ENCODE data around the gene NAV2. TPM values are rescaled to one million over a fixed set of nuclear protein-coding genes. Genes with fewer than 3 reads are reported as not detected.

The NAV2 gene
- polyA plus RNA-seq, 1 donor: 8.1 TPM

GRCh38 chr11:19844806-19845205 lies 132.2 kb downstream of the NAV2 start:
- Histone ChIP-seq H3K27me3 (ENCODE audit: control insufficient read depth, insufficient read depth, low read length) (no peaks in the 10 kb centered on the region), H3K36me3 (ENCODE audit: control insufficient read depth, insufficient read depth, low read length) (no peaks in the 10 kb centered on the region), H3K27ac (ENCODE audit: low read length) (no peak overlapping the region), H3K4me1 (ENCODE audit: control insufficient read depth, insufficient read depth, low read length) (no peaks in the 10 kb centered on the region), H3K9me3 (ENCODE audit: control insufficient read depth, low read depth, low read length) (no peaks in the 10 kb centered on the region), H3K4me3 (ENCODE audit: low read length) (no peak overlapping the region)
- no peak for DNase-seq
- WGBS (ENCODE audit: insufficient coverage, low lambda C conversion rate): no CpG with 5 or more reads among the region's 2 CpGs

GRCh38 chr11:19845626-19846025 lies 133.0 kb downstream of the NAV2 start:
- Histone ChIP-seq H3K9me3 (ENCODE audit: control insufficient read depth, low read depth, low read length) (no peaks in the 10 kb centered on the region), H3K27me3 (ENCODE audit: control insufficient read depth, insufficient read depth, low read length) (no peaks in the 10 kb centered on the region), H3K27ac (ENCODE audit: low read length) (no peak overlapping the region), H3K4me1 (ENCODE audit: control insufficient read depth, insufficient read depth, low read length) (no peaks in the 10 kb centered on the region), H3K4me3 (ENCODE audit: low read length) (no peak overlapping the region), H3K36me3 (ENCODE audit: control insufficient read depth, insufficient read depth, low read length) (no peaks in the 10 kb centered on the region)
- DNase-seq: peak in 1 of 2 donors; percentile 61

DNA sequence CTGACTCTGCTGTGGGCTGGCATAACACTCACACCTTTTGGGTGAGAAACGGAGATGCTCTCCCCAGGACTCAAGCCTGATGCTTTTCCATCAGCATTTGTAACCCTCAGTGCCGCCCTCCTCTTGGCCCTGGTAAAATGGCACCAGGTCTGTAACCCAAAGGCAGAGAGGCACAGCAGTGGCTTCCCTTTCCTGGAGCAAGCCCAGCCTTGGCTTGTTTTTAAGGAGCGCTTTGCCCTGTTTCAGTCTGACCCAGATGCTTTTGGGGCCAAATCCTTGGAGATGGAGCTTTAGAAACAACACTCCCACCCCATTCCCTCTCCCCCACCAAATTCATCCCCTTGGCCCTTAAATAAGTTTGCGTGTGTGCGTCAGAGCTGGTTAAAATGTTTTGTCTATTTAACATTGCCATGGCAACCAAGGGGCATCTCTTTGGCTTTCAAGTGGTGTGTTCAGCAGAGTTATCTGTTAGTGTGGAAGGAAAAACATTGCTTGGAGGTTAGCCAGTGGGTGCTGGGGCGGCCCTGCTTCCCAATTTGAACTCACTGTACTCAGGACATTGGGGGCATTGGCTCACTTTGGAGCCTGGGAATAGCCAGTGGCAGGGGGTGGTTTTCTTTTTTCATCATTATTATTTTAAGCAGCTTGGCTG lies 134.1 kb downstream of the NAV2 start:
- no CpG with 5 or more reads among the region's 6 CpGs for WGBS (ENCODE audit: insufficient coverage, low lambda C conversion rate)
- peak; percentile 18 to 41 for DNase-seq
- no peaks in the 10 kb centered on the region for H3K27me3 ChIP-seq (ENCODE audit: control insufficient read depth, insufficient read depth, low read length)
- no peaks in the 10 kb centered on the region for H3K36me3 ChIP-seq (ENCODE audit: control insufficient read depth, insufficient read depth, low read length)
- no peak overlapping the region for H3K4me3 ChIP-seq (ENCODE audit: low read length)
- no peaks in the 10 kb centered on the region for H3K9me3 ChIP-seq (ENCODE audit: control insufficient read depth, low read depth, low read length)
- no peaks in the 10 kb centered on the region for H3K4me1 ChIP-seq (ENCODE audit: control insufficient read depth, insufficient read depth, low read length)
- no peak overlapping the region for H3K27ac ChIP-seq (ENCODE audit: low read length)

GRCh38 chr11:19848219-19848618 lies 135.6 kb downstream of the NAV2 start:
- H3K4me3 ChIP-seq (ENCODE audit: low read length): no peak overlapping the region
- H3K27ac ChIP-seq (ENCODE audit: low read length): no peak overlapping the region
- H3K36me3 ChIP-seq (ENCODE audit: control insufficient read depth, insufficient read depth, low read length): no peaks in the 10 kb centered on the region
- H3K27me3 ChIP-seq (ENCODE audit: control insufficient read depth, insufficient read depth, low read length): no peaks in the 10 kb centered on the region
- H3K9me3 ChIP-seq (ENCODE audit: control insufficient read depth, low read depth, low read length): no peaks in the 10 kb centered on the region
- no CpG with 5 or more reads among the region's 2 CpGs for WGBS (ENCODE audit: insufficient coverage, low lambda C conversion rate)
- no peaks in the 10 kb centered on the region for H3K4me1 ChIP-seq (ENCODE audit: control insufficient read depth, insufficient read depth, low read length)
- no peak for DNase-seq

DNA sequence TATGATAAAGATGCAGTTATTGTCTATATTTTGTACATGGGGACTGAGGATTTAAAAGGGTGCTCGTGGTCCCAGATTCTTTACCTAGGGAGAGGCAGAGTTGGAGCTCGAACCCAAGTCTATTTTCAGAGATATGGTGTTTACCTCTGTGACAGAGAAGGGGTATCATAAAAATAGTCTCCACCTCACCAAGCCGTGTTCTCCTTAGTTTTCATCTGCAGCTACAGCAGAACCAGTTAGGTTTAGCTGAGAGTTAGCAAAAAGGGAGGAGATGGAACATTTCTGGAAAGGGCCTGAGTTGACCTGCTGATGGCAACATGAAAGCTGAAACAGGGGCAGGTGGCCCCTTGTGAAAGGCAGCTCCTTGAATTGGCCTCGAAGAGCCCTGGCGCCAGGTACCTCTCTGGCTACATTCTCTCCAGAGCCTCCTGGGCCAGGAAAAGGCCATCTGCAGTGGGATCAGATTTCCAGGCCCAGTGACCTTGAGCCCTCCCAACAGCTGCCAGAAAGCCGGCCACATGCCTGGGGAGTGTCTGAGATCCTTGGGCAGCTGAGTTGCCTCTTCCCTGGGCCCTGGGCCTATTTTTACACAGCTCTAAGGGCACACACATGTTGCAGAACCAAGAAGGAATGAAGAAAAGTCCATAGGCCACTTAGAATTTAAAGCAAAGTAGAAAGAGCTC lies 136.6 kb downstream of the NAV2 start:
- no peaks in the 10 kb centered on the region for H3K4me1 ChIP-seq (ENCODE audit: control insufficient read depth, insufficient read depth, low read length)

GRCh38 chr11:19849947-19850593 lies 137.4 kb downstream of the NAV2 start:
- H3K36me3 ChIP-seq (ENCODE audit: control insufficient read depth, insufficient read depth, low read length): no peaks in the 10 kb centered on the region
- no peak for DNase-seq
- H3K9me3 ChIP-seq (ENCODE audit: control insufficient read depth, low read depth, low read length): no peaks in the 10 kb centered on the region
- no peak overlapping the region for H3K27ac ChIP-seq (ENCODE audit: low read length)
- H3K4me3 ChIP-seq (ENCODE audit: low read length): no peak overlapping the region
- no peaks in the 10 kb centered on the region for H3K4me1 ChIP-seq (ENCODE audit: control insufficient read depth, insufficient read depth, low read length)
- WGBS (ENCODE audit: insufficient coverage, low lambda C conversion rate): 100% methylated on average over 1 of the region's 6 CpGs
- no peaks in the 10 kb centered on the region for H3K27me3 ChIP-seq (ENCODE audit: control insufficient read depth, insufficient read depth, low read length)

More for the DNA sequence above, 136.6 kb downstream of the NAV2 start:
- H3K27ac ChIP-seq (ENCODE audit: low read length): no peak overlapping the region
- no peaks in the 10 kb centered on the region for H3K9me3 ChIP-seq (ENCODE audit: control insufficient read depth, low read depth, low read length)
- H3K36me3 ChIP-seq (ENCODE audit: control insufficient read depth, insufficient read depth, low read length): no peaks in the 10 kb centered on the region
- peak in 1 of 2 donors; percentile 39 for DNase-seq
- no peak overlapping the region for H3K4me3 ChIP-seq (ENCODE audit: low read length)
- H3K27me3 ChIP-seq (ENCODE audit: control insufficient read depth, insufficient read depth, low read length): no peaks in the 10 kb centered on the region
- no CpG with 5 or more reads among the region's 6 CpGs for WGBS (ENCODE audit: insufficient coverage, low lambda C conversion rate)

DNA sequence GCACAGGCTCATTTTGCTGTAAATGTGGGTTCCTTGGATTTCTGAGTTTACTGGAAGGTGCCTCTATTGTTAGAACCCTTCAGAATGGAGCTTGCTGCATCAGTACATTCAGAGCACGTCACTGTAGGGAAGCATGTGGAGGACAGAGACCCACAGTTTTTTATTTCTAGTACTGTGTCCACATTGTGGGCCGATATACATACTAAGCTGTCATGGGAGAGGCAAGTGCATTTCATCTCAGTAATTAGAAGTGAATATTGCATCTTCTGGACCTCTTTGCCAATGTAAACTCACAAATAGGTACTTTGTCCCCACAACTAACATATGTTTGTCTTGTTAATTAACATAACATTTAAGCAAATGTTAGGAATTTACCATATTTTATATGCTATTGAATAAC lies 139.7 kb downstream of the NAV2 start:
- H3K9me3 ChIP-seq (ENCODE audit: control insufficient read depth, low read depth, low read length): no peaks in the 10 kb centered on the region
- WGBS (ENCODE audit: insufficient coverage, low lambda C conversion rate): no CpG with 5 or more reads among the region's 2 CpGs

GRCh38 chr11:19853016-19853415 lies 140.4 kb downstream of the NAV2 start:
- H3K4me1 ChIP-seq (ENCODE audit: control insufficient read depth, insufficient read depth, low read length): no peaks in the 10 kb centered on the region

More for the DNA sequence above, 139.7 kb downstream of the NAV2 start:
- H3K4me1 ChIP-seq (ENCODE audit: control insufficient read depth, insufficient read depth, low read length): no peaks in the 10 kb centered on the region
- no peak overlapping the region for H3K4me3 ChIP-seq (ENCODE audit: low read length)
- DNase-seq: no peak
- no peak overlapping the region for H3K27ac ChIP-seq (ENCODE audit: low read length)
- no peaks in the 10 kb centered on the region for H3K36me3 ChIP-seq (ENCODE audit: control insufficient read depth, insufficient read depth, low read length)
- H3K27me3 ChIP-seq (ENCODE audit: control insufficient read depth, insufficient read depth, low read length): no peaks in the 10 kb centered on the region

DNA sequence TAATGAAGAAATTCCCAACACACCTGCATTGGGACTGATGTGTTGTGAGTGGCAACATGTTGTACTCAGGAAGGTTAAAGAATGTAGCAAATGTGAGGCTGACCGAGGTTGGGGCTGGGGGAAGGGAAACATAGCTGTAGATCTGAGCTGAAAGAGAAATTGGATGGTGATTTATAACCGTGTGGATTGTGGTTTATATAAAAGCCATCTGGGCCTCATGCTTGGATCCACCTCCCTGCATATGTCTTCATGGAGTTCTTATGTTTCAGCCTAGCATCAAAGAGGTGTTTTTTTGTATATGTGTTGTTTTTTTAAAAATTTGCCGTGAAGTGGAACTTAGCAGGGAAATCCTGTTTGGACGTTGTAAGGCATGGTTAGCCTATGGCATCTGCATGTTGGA lies 141.3 kb downstream of the NAV2 start:
- Histone ChIP-seq H3K4me1 (ENCODE audit: control insufficient read depth, insufficient read depth, low read length) (no peaks in the 10 kb centered on the region), H3K27me3 (ENCODE audit: control insufficient read depth, insufficient read depth, low read length) (no peaks in the 10 kb centered on the region), H3K27ac (ENCODE audit: low read length) (no peak overlapping the region), H3K4me3 (ENCODE audit: low read length) (no peak overlapping the region), H3K36me3 (ENCODE audit: control insufficient read depth, insufficient read depth, low read length) (no peaks in the 10 kb centered on the region), H3K9me3 (ENCODE audit: control insufficient read depth, low read depth, low read length) (no peaks in the 10 kb centered on the region)
- DNase-seq: no peak
- WGBS (ENCODE audit: insufficient coverage, low lambda C conversion rate): 88% methylated on average over 3 of the region's 4 CpGs

More at GRCh38 chr11:19853016-19853415, 140.4 kb downstream of the NAV2 start:
- no peak overlapping the region for H3K4me3 ChIP-seq (ENCODE audit: low read length)
- no peaks in the 10 kb centered on the region for H3K27me3 ChIP-seq (ENCODE audit: control insufficient read depth, insufficient read depth, low read length)
- H3K27ac ChIP-seq (ENCODE audit: low read length): no peak overlapping the region
- no peaks in the 10 kb centered on the region for H3K9me3 ChIP-seq (ENCODE audit: control insufficient read depth, low read depth, low read length)
- no peaks in the 10 kb centered on the region for H3K36me3 ChIP-seq (ENCODE audit: control insufficient read depth, insufficient read depth, low read length)
- DNase-seq: no peak
- WGBS (ENCODE audit: insufficient coverage, low lambda C conversion rate): 100% methylated on average over 1 of the region's 2 CpGs

DNA sequence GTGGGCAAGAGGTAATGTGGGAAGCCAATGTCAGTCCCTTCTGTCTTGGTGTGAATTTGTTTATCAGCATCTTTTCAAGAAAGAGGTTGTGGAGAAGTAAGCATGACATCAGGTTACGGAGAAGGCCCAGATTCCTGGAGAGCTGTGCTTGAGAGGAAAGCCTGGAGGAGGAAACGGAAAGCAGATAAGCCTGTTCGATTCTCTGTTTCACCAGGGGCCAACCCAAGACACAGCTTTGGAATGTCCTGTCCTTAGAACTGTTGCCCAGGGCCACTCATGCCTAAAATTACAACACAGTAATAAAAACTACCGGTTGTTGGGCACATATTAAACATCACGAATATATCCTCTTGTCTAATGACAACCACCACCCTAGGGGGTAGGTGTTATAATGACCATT lies 148.5 kb downstream of the NAV2 start:
- Histone ChIP-seq H3K9me3 (ENCODE audit: control insufficient read depth, low read depth, low read length) (no peaks in the 10 kb centered on the region), H3K27ac (ENCODE audit: low read length) (no peak overlapping the region), H3K4me3 (ENCODE audit: low read length) (no peak overlapping the region), H3K36me3 (ENCODE audit: control insufficient read depth, insufficient read depth, low read length) (no peaks in the 10 kb centered on the region), H3K4me1 (ENCODE audit: control insufficient read depth, insufficient read depth, low read length) (peaks cover 15% of the 10 kb centered on the region), H3K27me3 (ENCODE audit: control insufficient read depth, insufficient read depth, low read length) (no peaks in the 10 kb centered on the region)
- 90% methylated on average over 2 of the region's 5 CpGs for WGBS (ENCODE audit: insufficient coverage, low lambda C conversion rate)
- no peak for DNase-seq
